Ureter (tissue), 1 donor: ENCODE results near the gene TPTE. TPM values are rescaled to one million over a fixed set of nuclear protein-coding genes. Genes with fewer than 3 reads are reported as not detected.
"Not testable (repeated sequence)": the region's sequence is repeated elsewhere in the genome, so short reads cannot be mapped to it uniquely, and the experiment has no call there.

Source experiments
- DNase-seq: peaks from one replicate; pipeline ENCODE4 v3.0.0-alpha.2; 2020; ENCODE audit warnings: low spot score
- total RNA-seq: library from RNA; stranded (reverse); gene quantifications from one replicate; pipeline ENCODE4 v1.2.4, GENCODE V29; 2023
- donor health status: DM: yes; HTN: yes; CAD: no.

TPTE gene
- total RNA-seq, 1 donor from 2014 or later = not detected

GRCh38 chr21:10616535-10616934 is 95.2 kb downstream of the TPTE start:
- no peak for DNase-seq

GRCh38 chr21:10617133-10617752 is 95.9 kb downstream of the TPTE start:
- DNase-seq = not testable (repeated sequence)

- no peak for DNase-seq
These were observed 106.0 kb downstream of the TPTE start for GRCh38 chr21:10627316-10627863.

GRCh38 chr21:10629239-10629638 is 107.9 kb downstream of the TPTE start:
- not testable (repeated sequence) for DNase-seq

GRCh38 chr21:10630829-10631228 is 109.4 kb downstream of the TPTE start:
- not testable (repeated sequence) for DNase-seq

GRCh38 chr21:10631316-10631715 is 109.9 kb downstream of the TPTE start:
- not testable (repeated sequence) for DNase-seq

- not testable (repeated sequence) for DNase-seq
These were observed 116.8 kb downstream of the TPTE start for GRCh38 chr21:10638144-10638543.

GRCh38 chr21:10639123-10639522 is 117.7 kb downstream of the TPTE start:
- DNase-seq = no peak

- DNase-seq = not testable (repeated sequence)
These were observed 118.4 kb downstream of the TPTE start for GRCh38 chr21:10639746-10640145.

GRCh38 chr21:10640446-10640845 is 119.1 kb downstream of the TPTE start:
- DNase-seq = no peak

GRCh38 chr21:10641107-10641506 is 119.7 kb downstream of the TPTE start:
- no peak for DNase-seq

GRCh38 chr21:10645667-10646066 is 124.3 kb downstream of the TPTE start:
- not testable (repeated sequence) for DNase-seq

- not testable (repeated sequence) for DNase-seq
These were observed 128.2 kb downstream of the TPTE start for GRCh38 chr21:10649350-10650149.

GRCh38 chr21:10650297-10650696 is 128.9 kb downstream of the TPTE start:
- not testable (repeated sequence) for DNase-seq
